Fibroblast of the aortic adventitia (primary cell): ENCODE results near the gene IQCH. TPM values are rescaled to one million over a fixed set of nuclear protein-coding genes. Genes with fewer than 3 reads are reported as not detected.
"Not testable (repeated sequence)": the region's sequence is repeated elsewhere in the genome, so short reads cannot be mapped to it uniquely, and the experiment has no call there.

ENCODE experiments used
- DNase-seq: peaks from one replicate; pipeline ENCODE4 v3.0.0-alpha.2; 2010; ENCODE audit warnings: low read depth
- H3K4me3 ChIP-seq: 2 replicates; pipeline ENCODE4 v1.5.1; 2011; ENCODE audit warnings: low read depth, mild to moderate bottlenecking, control low read depth, low read length, moderate library complexity
- total RNA-seq: library from RNA; depleted of rRNA; stranded (reverse); fragments of >200 nt; gene quantifications from 2 replicates; pipeline ENCODE4 v1.2.3, GENCODE V29; 2012; ENCODE audit warnings: low replicate concordance
- TF ChIP-seq, protein P1 (sequence below): IDR thresholded peaks from 2 replicates; pipeline ENCODE4 v1.5.1; 2011; ENCODE audit warnings: mild to moderate bottlenecking, low read length, control low read depth, inconsistent platforms; ENCODE audit not compliant: insufficient read depth

IQCH gene
- total RNA-seq, 1 donor = 3.6 TPM

DNA sequence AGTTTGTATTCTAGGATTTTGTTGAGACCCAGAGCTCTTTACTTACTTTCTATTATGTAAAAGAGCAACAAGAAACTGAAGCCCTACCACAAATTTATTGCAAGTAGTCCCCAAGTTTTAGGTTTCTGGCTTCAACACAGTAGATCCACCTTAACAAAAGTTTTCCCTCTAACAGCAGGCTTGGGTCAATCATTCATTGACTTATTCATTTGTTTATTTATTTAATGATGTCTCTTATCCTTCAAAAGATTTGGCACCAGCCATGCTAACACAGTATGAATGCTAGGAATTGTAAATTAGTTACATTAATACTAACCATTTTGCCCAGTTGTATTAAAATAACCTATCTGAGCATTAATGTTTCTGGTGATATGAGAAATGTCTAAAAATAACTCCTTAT, 88.6 kb downstream of the IQCH start:
- no peak overlapping the region for H3K4me3 ChIP-seq
- DNase-seq = no peak
- TF ChIP-seq, protein P1, sequence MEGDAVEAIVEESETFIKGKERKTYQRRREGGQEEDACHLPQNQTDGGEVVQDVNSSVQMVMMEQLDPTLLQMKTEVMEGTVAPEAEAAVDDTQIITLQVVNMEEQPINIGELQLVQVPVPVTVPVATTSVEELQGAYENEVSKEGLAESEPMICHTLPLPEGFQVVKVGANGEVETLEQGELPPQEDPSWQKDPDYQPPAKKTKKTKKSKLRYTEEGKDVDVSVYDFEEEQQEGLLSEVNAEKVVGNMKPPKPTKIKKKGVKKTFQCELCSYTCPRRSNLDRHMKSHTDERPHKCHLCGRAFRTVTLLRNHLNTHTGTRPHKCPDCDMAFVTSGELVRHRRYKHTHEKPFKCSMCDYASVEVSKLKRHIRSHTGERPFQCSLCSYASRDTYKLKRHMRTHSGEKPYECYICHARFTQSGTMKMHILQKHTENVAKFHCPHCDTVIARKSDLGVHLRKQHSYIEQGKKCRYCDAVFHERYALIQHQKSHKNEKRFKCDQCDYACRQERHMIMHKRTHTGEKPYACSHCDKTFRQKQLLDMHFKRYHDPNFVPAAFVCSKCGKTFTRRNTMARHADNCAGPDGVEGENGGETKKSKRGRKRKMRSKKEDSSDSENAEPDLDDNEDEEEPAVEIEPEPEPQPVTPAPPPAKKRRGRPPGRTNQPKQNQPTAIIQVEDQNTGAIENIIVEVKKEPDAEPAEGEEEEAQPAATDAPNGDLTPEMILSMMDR = no peak

DNA sequence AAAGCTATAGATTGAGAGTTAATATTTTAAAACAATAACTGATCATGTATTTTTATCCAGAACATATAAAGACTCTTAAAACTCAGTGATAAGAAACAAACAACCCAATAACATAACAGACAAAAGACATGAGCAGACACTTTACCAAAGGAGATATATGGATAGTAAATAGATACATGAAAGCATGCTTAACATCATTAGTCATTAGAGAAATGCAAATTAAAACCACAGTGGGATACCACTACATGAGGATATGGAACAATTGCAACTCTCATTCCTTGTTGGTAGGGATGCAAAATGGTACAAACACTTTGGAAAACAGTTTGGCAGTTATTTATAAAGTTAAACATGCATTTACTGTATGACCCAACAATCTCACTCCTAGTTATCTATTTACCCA, 95.0 kb downstream of the IQCH start:
- H3K4me3 ChIP-seq = no peak overlapping the region
- TF ChIP-seq, protein P1 = no peak
- no peak for DNase-seq

GRCh38 chr15:67350042-67350441, 95.5 kb downstream of the IQCH start:
- TF ChIP-seq, protein P1 = no peak
- DNase-seq = no peak
- H3K4me3 ChIP-seq = no peak overlapping the region

DNA sequence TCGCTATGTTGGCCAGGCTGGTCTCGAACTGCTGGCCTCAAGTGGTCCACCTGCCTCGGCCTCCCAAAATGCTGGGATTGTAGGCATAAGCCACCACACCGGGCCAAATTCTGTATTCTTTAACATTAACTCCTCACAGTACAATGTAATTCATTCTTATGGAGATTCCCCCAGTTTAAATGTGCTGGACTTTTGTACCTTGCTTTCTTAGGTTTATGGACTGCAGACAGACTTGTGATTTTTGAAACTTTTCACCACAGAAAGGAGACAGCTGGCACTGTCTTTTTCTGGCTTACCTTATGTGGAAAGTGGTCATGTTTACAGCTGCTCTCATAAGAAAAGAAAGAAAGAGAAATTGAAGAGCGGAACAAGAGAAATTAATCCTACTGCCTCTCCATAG, 103.8 kb downstream of the IQCH start:
- TF ChIP-seq, protein P1 = no peak
- DNase-seq = no peak

DNA sequence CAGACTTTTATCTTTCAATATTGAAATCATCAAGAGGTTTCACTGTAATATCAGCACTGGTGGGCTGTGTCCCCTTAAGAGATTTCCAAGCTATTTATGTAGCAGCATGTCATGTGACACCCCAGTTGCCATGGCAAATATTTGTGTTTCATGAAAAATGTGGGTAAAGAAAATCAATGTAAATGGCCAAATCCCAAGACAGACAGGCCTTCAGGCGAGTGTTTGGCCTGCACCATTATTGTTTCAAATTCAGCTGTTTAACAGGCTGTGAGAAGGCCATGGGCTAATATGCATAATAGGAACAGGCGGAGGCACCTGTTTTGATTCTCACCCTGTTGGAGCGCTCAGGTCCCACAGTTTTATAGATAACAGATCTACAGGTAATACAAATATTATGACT, 104.2 kb downstream of the IQCH start:
- DNase-seq = no peak
- no peak overlapping the region for H3K4me3 ChIP-seq
- TF ChIP-seq, protein P1 = no peak

More for the DNA sequence above, 103.8 kb downstream of the IQCH start:
- no peak overlapping the region for H3K4me3 ChIP-seq

GRCh38 chr15:67359431-67360079, 105.0 kb downstream of the IQCH start:
- H3K4me3 ChIP-seq = no peak overlapping the region
- no peak for DNase-seq
- TF ChIP-seq, protein P1 = no peak

DNA sequence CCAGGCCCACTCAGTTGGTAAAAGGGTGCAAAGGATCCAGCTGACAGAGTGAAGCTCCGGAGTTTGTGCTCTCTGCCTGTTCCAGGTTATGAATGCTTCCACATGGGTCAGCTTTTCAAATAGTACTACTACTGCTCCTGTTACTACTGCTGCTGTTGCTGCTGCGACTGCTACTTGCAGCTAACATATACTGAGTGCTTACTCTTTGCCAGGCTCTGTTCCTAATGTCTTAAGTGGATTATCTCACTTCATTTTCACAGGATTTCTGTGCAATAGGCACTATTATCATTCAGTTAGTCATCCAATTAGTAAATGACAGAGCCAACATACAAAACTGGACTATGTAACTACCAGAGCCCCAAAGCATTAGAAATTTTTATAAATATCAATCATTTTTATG, 106.5 kb downstream of the IQCH start:
- H3K4me3 ChIP-seq = no peak overlapping the region
- TF ChIP-seq, protein P1 = no peak
- no peak for DNase-seq

DNA sequence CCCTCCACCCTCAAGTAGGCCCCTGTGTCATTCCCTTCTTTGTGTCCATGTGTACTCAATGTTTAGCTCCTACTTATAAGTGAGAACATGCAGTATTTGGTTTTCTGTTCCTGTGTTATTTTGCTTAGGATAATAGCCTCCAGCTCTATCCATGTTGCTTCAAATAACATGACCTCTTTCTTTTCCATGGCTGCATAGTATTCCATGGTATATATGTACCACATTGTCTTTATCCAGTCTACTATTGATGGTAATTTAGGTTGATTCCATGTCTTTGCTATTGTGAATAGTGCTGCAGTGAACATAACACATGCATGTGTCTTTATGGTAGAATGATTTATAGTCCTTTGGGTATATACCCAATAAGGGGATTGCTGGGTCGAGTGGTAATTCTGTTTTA, 109.1 kb downstream of the IQCH start:
- not testable (repeated sequence) for DNase-seq, H3K4me3 ChIP-seq
